ENCODE measurements around the gene UBA3.

The UBA3 gene

DNA sequence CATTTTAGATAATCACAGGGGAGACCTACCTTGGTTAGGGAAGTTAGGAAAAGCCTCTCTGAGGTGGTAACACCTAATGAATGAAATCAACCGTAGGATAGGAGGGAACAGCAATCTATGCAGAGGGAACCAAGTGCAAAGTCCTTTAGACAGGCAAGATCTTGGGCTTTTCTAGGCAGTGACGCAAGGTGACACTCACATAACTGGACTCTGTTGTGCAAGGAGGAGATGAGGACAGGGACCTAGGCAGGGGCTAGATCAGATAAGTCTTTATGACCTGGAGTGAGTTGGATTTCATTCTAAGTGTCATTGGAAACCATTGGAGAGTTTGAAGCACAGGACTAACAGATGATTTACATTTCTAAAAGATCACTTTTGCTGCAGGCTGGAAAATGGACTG is 46.8 kb upstream of the UBA3 start:
- H3K27me3 ChIP-seq (ENCODE audit: insufficient read depth, low read length, poor library complexity, severe bottlenecking), result no peaks in the 10 kb centered on the region
- no peaks in the 10 kb centered on the region for H3K9me3 ChIP-seq (ENCODE audit: insufficient read depth, low read depth, low read length)
- no peaks in the 10 kb centered on the region for H3K4me1 ChIP-seq (ENCODE audit: insufficient read depth, low read length, poor library complexity, severe bottlenecking)
- no peaks in the 10 kb centered on the region for H3F3A ChIP-seq (ENCODE audit: low read depth)
- no peak for TF ChIP-seq EZH2phosphoT487 (IDR thresholded peaks at IDR 0.05; ENCODE audit: borderline replicate concordance)
- TF ChIP-seq, protein P1, sequence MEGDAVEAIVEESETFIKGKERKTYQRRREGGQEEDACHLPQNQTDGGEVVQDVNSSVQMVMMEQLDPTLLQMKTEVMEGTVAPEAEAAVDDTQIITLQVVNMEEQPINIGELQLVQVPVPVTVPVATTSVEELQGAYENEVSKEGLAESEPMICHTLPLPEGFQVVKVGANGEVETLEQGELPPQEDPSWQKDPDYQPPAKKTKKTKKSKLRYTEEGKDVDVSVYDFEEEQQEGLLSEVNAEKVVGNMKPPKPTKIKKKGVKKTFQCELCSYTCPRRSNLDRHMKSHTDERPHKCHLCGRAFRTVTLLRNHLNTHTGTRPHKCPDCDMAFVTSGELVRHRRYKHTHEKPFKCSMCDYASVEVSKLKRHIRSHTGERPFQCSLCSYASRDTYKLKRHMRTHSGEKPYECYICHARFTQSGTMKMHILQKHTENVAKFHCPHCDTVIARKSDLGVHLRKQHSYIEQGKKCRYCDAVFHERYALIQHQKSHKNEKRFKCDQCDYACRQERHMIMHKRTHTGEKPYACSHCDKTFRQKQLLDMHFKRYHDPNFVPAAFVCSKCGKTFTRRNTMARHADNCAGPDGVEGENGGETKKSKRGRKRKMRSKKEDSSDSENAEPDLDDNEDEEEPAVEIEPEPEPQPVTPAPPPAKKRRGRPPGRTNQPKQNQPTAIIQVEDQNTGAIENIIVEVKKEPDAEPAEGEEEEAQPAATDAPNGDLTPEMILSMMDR (conservative IDR thresholded peaks at IDR 0.05; ENCODE audit: low read length), result no peak
- H3K79me2 ChIP-seq (ENCODE audit: insufficient read depth, low read length), result no peaks in the 10 kb centered on the region
- H2AFZ ChIP-seq (ENCODE audit: low read length), result no peak overlapping the region
- H4K20me1 ChIP-seq (ENCODE audit: insufficient read depth, low read length, poor library complexity, severe bottlenecking), result no peaks in the 10 kb centered on the region
- no peak overlapping the region for H3K4me3 ChIP-seq (ENCODE audit: low read length, poor library complexity, severe bottlenecking)
- H3K9ac ChIP-seq (ENCODE audit: low read depth, low read length, poor library complexity, severe bottlenecking), result no peak overlapping the region
- no peaks in the 10 kb centered on the region for H3K36me3 ChIP-seq (ENCODE audit: insufficient read depth, low read length)
- no peaks in the 10 kb centered on the region for H3K9me2 ChIP-seq (replicated peaks; ENCODE audit: low read depth, low read length)
- no peak overlapping the region for H3K4me2 ChIP-seq (ENCODE audit: low read depth, low read length, poor library complexity, severe bottlenecking)

GRCh38 chr3:69126216-69126615 is 46.1 kb upstream of the UBA3 start:
- no peak overlapping the region for H3K4me3 ChIP-seq (ENCODE audit: low read length, poor library complexity, severe bottlenecking)
- no peaks in the 10 kb centered on the region for H3K79me2 ChIP-seq (ENCODE audit: insufficient read depth, low read length)

DNA sequence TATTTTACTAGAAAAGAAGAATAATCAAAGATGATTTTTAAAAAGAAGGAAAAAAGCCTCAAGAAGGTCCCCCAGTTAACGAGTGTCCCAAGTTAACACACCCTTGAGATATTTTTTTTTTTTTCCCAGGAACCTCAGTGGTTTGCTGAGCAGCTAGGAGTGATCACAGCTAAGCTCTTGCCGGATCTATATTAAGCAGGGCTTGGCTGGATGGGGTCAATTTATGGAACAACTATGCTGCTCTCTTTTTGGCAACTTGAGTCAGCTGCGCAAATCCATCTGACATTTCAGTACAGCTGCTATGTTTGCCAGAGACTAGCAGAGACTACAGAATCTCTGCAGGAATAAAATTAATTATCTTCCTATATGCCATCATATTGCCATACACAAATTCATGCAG is 42.2 kb upstream of the UBA3 start, which contains the start of gene LMOD3:
TSS of gene LMOD3 (minus strand) at position 193 of the 400 bp plus-strand sequence. CDS start 209 bp downstream, outside the sequence.
- no peak within 1 kb of the TSS for H3K9ac ChIP-seq (ENCODE audit: low read depth, low read length, poor library complexity, severe bottlenecking)
- no peaks in the 10 kb centered on the region for H3K36me3 ChIP-seq (ENCODE audit: insufficient read depth, low read length)
- no peaks in the 10 kb centered on the region for H3K27me3 ChIP-seq (ENCODE audit: insufficient read depth, low read length, poor library complexity, severe bottlenecking)
- no peaks in the 10 kb centered on the region for H3K9me3 ChIP-seq (ENCODE audit: insufficient read depth, low read depth, low read length)
- no peaks in the 10 kb centered on the region for H3K4me1 ChIP-seq (ENCODE audit: insufficient read depth, low read length, poor library complexity, severe bottlenecking)
- no peaks in the 10 kb centered on the region for H3K9me2 ChIP-seq (replicated peaks; ENCODE audit: low read depth, low read length)
- H3K79me2 ChIP-seq (ENCODE audit: insufficient read depth, low read length), result no peaks in the 10 kb centered on the region
- peak within 1 kb of the TSS; percentile 91 for H2AFZ ChIP-seq (ENCODE audit: low read length)
- TF ChIP-seq, protein P1 (conservative IDR thresholded peaks at IDR 0.05; ENCODE audit: low read length), result no peak
- no peak for TF ChIP-seq EZH2phosphoT487 (IDR thresholded peaks at IDR 0.05; ENCODE audit: borderline replicate concordance)
- H3K4me2 ChIP-seq (ENCODE audit: low read depth, low read length, poor library complexity, severe bottlenecking), result no peak within 1 kb of the TSS
- no peak within 1 kb of the TSS for H3K4me3 ChIP-seq (ENCODE audit: low read length, poor library complexity, severe bottlenecking)
- H3F3A ChIP-seq (ENCODE audit: low read depth), result no peaks in the 10 kb centered on the region
- no peaks in the 10 kb centered on the region for H4K20me1 ChIP-seq (ENCODE audit: insufficient read depth, low read length, poor library complexity, severe bottlenecking)

More at GRCh38 chr3:69126216-69126615, 46.1 kb upstream of the UBA3 start:
- no peak overlapping the region for H3K9ac ChIP-seq (ENCODE audit: low read depth, low read length, poor library complexity, severe bottlenecking)
- no peaks in the 10 kb centered on the region for H3K9me3 ChIP-seq (ENCODE audit: insufficient read depth, low read depth, low read length)
- H3K27me3 ChIP-seq (ENCODE audit: insufficient read depth, low read length, poor library complexity, severe bottlenecking), result no peaks in the 10 kb centered on the region
- TF ChIP-seq, protein P1 (conservative IDR thresholded peaks at IDR 0.05; ENCODE audit: low read length), result no peak
- TF ChIP-seq EZH2phosphoT487 (IDR thresholded peaks at IDR 0.05; ENCODE audit: borderline replicate concordance), result no peak
- H2AFZ ChIP-seq (ENCODE audit: low read length), result no peak overlapping the region
- H3K4me2 ChIP-seq (ENCODE audit: low read depth, low read length, poor library complexity, severe bottlenecking), result no peak overlapping the region
- no peaks in the 10 kb centered on the region for H3F3A ChIP-seq (ENCODE audit: low read depth)
- H3K36me3 ChIP-seq (ENCODE audit: insufficient read depth, low read length), result no peaks in the 10 kb centered on the region
- H4K20me1 ChIP-seq (ENCODE audit: insufficient read depth, low read length, poor library complexity, severe bottlenecking), result no peaks in the 10 kb centered on the region
- no peaks in the 10 kb centered on the region for H3K9me2 ChIP-seq (replicated peaks; ENCODE audit: low read depth, low read length)
- H3K4me1 ChIP-seq (ENCODE audit: insufficient read depth, low read length, poor library complexity, severe bottlenecking), result no peaks in the 10 kb centered on the region
